Measurements from ENCODE around the gene SLFNL1.

Gene SLFNL1

GRCh38 chr1:41015281-41015896 is 6.1 kb downstream of the SLFNL1 start:
- Histone ChIP-seq H3K4me2 (ENCODE audit: low read length) (no peak overlapping the region), H3K23ac (ENCODE audit: low read length) (no peak overlapping the region), H3K79me1 (ENCODE audit: low read length) (no peaks in the 10 kb centered on the region), H3K27ac (ENCODE audit: low read depth, low read length) (no peak overlapping the region), H3K4me3 (ENCODE audit: low read length) (no peak overlapping the region), H3K56ac (ENCODE audit: low read length) (no peak overlapping the region), H3K27me3 (ENCODE audit: insufficient read depth, low read length, poor library complexity) (no peaks in the 10 kb centered on the region), H3K36me3 (ENCODE audit: control insufficient read depth, insufficient read depth, low read length) (peaks cover 16% of the 10 kb centered on the region), H3K9ac (ENCODE audit: low read length) (no peak overlapping the region), H3K4ac (ENCODE audit: low read depth, low read length) (no peak overlapping the region), H3K79me2 (ENCODE audit: control insufficient read depth, insufficient read depth, low read length) (no peaks in the 10 kb centered on the region), H4K5ac (ENCODE audit: low read length) (no peak overlapping the region), H2BK15ac (replicated peaks; ENCODE audit: low read depth) (no peak overlapping the region), H3K4me1 (ENCODE audit: control insufficient read depth, low read depth, low read length) (no peaks in the 10 kb centered on the region), H2AK5ac (ENCODE audit: low read length) (no peak overlapping the region), H3K18ac (ENCODE audit: low read length) (no peak overlapping the region), H2BK120ac (ENCODE audit: low read depth, low read length) (no peak overlapping the region), H4K8ac (ENCODE audit: low read depth, low read length) (no peak overlapping the region), H2BK5ac (ENCODE audit: low read length) (no peak overlapping the region)
- no peak for DNase-seq
- no CpG with 5 or more reads among the region's 5 CpGs for WGBS (ENCODE audit: extremely low coverage, insufficient coverage, low lambda C conversion rate)

GRCh38 chr1:41014871-41015270 is 6.7 kb downstream of the SLFNL1 start:
- no peaks in the 10 kb centered on the region for H3K79me2 ChIP-seq (ENCODE audit: control insufficient read depth, insufficient read depth, low read length)
- no peak overlapping the region for H3K56ac ChIP-seq (ENCODE audit: low read length)
- no peak overlapping the region for H2AK5ac ChIP-seq (ENCODE audit: low read length)
- H2BK120ac ChIP-seq (ENCODE audit: low read depth, low read length) = no peak overlapping the region
- no peak overlapping the region for H3K4me3 ChIP-seq (ENCODE audit: low read length)
- H2BK5ac ChIP-seq (ENCODE audit: low read length) = no peak overlapping the region
- no peaks in the 10 kb centered on the region for H3K27me3 ChIP-seq (ENCODE audit: insufficient read depth, low read length, poor library complexity)
- H3K23ac ChIP-seq (ENCODE audit: low read length) = no peak overlapping the region
- H3K4ac ChIP-seq (ENCODE audit: low read depth, low read length) = no peak overlapping the region
- H3K4me2 ChIP-seq (ENCODE audit: low read length) = no peak overlapping the region
- H3K18ac ChIP-seq (ENCODE audit: low read length) = no peak overlapping the region
- no peak for DNase-seq
- H2BK15ac ChIP-seq (replicated peaks; ENCODE audit: low read depth) = no peak overlapping the region
- H3K9ac ChIP-seq (ENCODE audit: low read length) = no peak overlapping the region
- no peaks in the 10 kb centered on the region for H3K79me1 ChIP-seq (ENCODE audit: low read length)
- H3K36me3 ChIP-seq (ENCODE audit: control insufficient read depth, insufficient read depth, low read length) = peaks cover 17% of the 10 kb centered on the region
- H3K4me1 ChIP-seq (ENCODE audit: control insufficient read depth, low read depth, low read length) = no peaks in the 10 kb centered on the region
- no peak overlapping the region for H4K5ac ChIP-seq (ENCODE audit: low read length)
- WGBS (ENCODE audit: extremely low coverage, insufficient coverage, low lambda C conversion rate) = no CpG with 5 or more reads among the region's 8 CpGs
- no peak overlapping the region for H4K8ac ChIP-seq (ENCODE audit: low read depth, low read length)
- H3K27ac ChIP-seq (ENCODE audit: low read depth, low read length) = no peak overlapping the region

GRCh38 chr1:41013796-41014195 is 7.7 kb downstream of the SLFNL1 start:
- Histone ChIP-seq H2BK5ac (ENCODE audit: low read length) (no peak overlapping the region), H2BK15ac (replicated peaks; ENCODE audit: low read depth) (no peak overlapping the region), H3K4me2 (ENCODE audit: low read length) (no peak overlapping the region), H2AK5ac (ENCODE audit: low read length) (no peak overlapping the region), H3K27me3 (ENCODE audit: insufficient read depth, low read length, poor library complexity) (no peaks in the 10 kb centered on the region), H4K5ac (ENCODE audit: low read length) (no peak overlapping the region), H3K36me3 (ENCODE audit: control insufficient read depth, insufficient read depth, low read length) (peaks cover 21% of the 10 kb centered on the region), H3K9ac (ENCODE audit: low read length) (no peak overlapping the region), H3K4me1 (ENCODE audit: control insufficient read depth, low read depth, low read length) (no peaks in the 10 kb centered on the region), H2BK120ac (ENCODE audit: low read depth, low read length) (no peak overlapping the region), H3K79me1 (ENCODE audit: low read length) (no peaks in the 10 kb centered on the region), H3K23ac (ENCODE audit: low read length) (no peak overlapping the region), H3K56ac (ENCODE audit: low read length) (no peak overlapping the region), H3K27ac (ENCODE audit: low read depth, low read length) (no peak overlapping the region), H3K4ac (ENCODE audit: low read depth, low read length) (no peak overlapping the region), H3K79me2 (ENCODE audit: control insufficient read depth, insufficient read depth, low read length) (no peaks in the 10 kb centered on the region), H4K8ac (ENCODE audit: low read depth, low read length) (no peak overlapping the region), H3K4me3 (ENCODE audit: low read length) (no peak overlapping the region), H3K18ac (ENCODE audit: low read length) (no peak overlapping the region)
- no CpG with 5 or more reads among the region's 7 CpGs for WGBS (ENCODE audit: extremely low coverage, insufficient coverage, low lambda C conversion rate)
- DNase-seq = no peak

- Histone ChIP-seq H4K8ac (ENCODE audit: low read depth, low read length) (no peak overlapping the region), H3K79me1 (ENCODE audit: low read length) (no peaks in the 10 kb centered on the region), H3K27me3 (ENCODE audit: insufficient read depth, low read length, poor library complexity) (no peaks in the 10 kb centered on the region), H3K79me2 (ENCODE audit: control insufficient read depth, insufficient read depth, low read length) (no peaks in the 10 kb centered on the region), H4K5ac (ENCODE audit: low read length) (no peak overlapping the region), H2BK120ac (ENCODE audit: low read depth, low read length) (no peak overlapping the region), H3K23ac (ENCODE audit: low read length) (no peak overlapping the region), H3K27ac (ENCODE audit: low read depth, low read length) (no peak overlapping the region), H3K36me3 (ENCODE audit: control insufficient read depth, insufficient read depth, low read length) (peaks cover 27% of the 10 kb centered on the region), H3K4me1 (ENCODE audit: control insufficient read depth, low read depth, low read length) (no peaks in the 10 kb centered on the region), H2AK5ac (ENCODE audit: low read length) (no peak overlapping the region), H3K18ac (ENCODE audit: low read length) (no peak overlapping the region), H3K9ac (ENCODE audit: low read length) (no peak overlapping the region), H3K4me2 (ENCODE audit: low read length) (no peak overlapping the region), H2BK5ac (ENCODE audit: low read length) (no peak overlapping the region), H3K56ac (ENCODE audit: low read length) (no peak overlapping the region), H3K4me3 (ENCODE audit: low read length) (no peak overlapping the region), H2BK15ac (replicated peaks; ENCODE audit: low read depth) (no peak overlapping the region), H3K4ac (ENCODE audit: low read depth, low read length) (no peak overlapping the region)
- no CpG with 5 or more reads among the region's 6 CpGs for WGBS (ENCODE audit: extremely low coverage, insufficient coverage, low lambda C conversion rate)
- DNase-seq = no peak
Measured at GRCh38 chr1:41013024-41013423, 8.5 kb downstream of the SLFNL1 start.

GRCh38 chr1:41010345-41010744 is 11.2 kb downstream of the SLFNL1 start:
- Histone ChIP-seq H3K4ac (ENCODE audit: low read depth, low read length) (no peak overlapping the region), H2BK120ac (ENCODE audit: low read depth, low read length) (no peak overlapping the region), H2AK5ac (ENCODE audit: low read length) (no peak overlapping the region), H4K5ac (ENCODE audit: low read length) (no peak overlapping the region), H3K56ac (ENCODE audit: low read length) (no peak overlapping the region), H3K23ac (ENCODE audit: low read length) (no peak overlapping the region), H3K79me1 (ENCODE audit: low read length) (peaks cover 2% of the 10 kb centered on the region), H3K4me1 (ENCODE audit: control insufficient read depth, low read depth, low read length) (no peaks in the 10 kb centered on the region), H3K79me2 (ENCODE audit: control insufficient read depth, insufficient read depth, low read length) (no peaks in the 10 kb centered on the region), H3K36me3 (ENCODE audit: control insufficient read depth, insufficient read depth, low read length) (peaks cover 32% of the 10 kb centered on the region), H3K9ac (ENCODE audit: low read length) (no peak overlapping the region), H3K4me2 (ENCODE audit: low read length) (no peak overlapping the region), H4K8ac (ENCODE audit: low read depth, low read length) (no peak overlapping the region), H2BK5ac (ENCODE audit: low read length) (no peak overlapping the region), H2BK15ac (replicated peaks; ENCODE audit: low read depth) (no peak overlapping the region), H3K18ac (ENCODE audit: low read length) (no peak overlapping the region), H3K4me3 (ENCODE audit: low read length) (no peak overlapping the region), H3K27me3 (ENCODE audit: insufficient read depth, low read length, poor library complexity) (no peaks in the 10 kb centered on the region), H3K27ac (ENCODE audit: low read depth, low read length) (no peak overlapping the region)
- WGBS (ENCODE audit: extremely low coverage, insufficient coverage, low lambda C conversion rate) = no CpG with 5 or more reads among the region's 1 CpG
- no peak for DNase-seq

- Histone ChIP-seq H2BK15ac (replicated peaks; ENCODE audit: low read depth) (no peak overlapping the region), H2AK5ac (ENCODE audit: low read length) (no peak overlapping the region), H3K4me3 (ENCODE audit: low read length) (no peak overlapping the region), H3K4ac (ENCODE audit: low read depth, low read length) (no peak overlapping the region), H3K79me2 (ENCODE audit: control insufficient read depth, insufficient read depth, low read length) (no peaks in the 10 kb centered on the region), H2BK120ac (ENCODE audit: low read depth, low read length) (no peak overlapping the region), H4K5ac (ENCODE audit: low read length) (no peak overlapping the region), H3K4me1 (ENCODE audit: control insufficient read depth, low read depth, low read length) (no peaks in the 10 kb centered on the region), H3K4me2 (ENCODE audit: low read length) (no peak overlapping the region), H3K56ac (ENCODE audit: low read length) (no peak overlapping the region), H3K27me3 (ENCODE audit: insufficient read depth, low read length, poor library complexity) (no peaks in the 10 kb centered on the region), H3K27ac (ENCODE audit: low read depth, low read length) (no peak overlapping the region), H2BK5ac (ENCODE audit: low read length) (no peak overlapping the region), H3K9ac (ENCODE audit: low read length) (no peak overlapping the region), H3K23ac (ENCODE audit: low read length) (no peak overlapping the region), H3K79me1 (ENCODE audit: low read length) (peaks cover 2% of the 10 kb centered on the region), H4K8ac (ENCODE audit: low read depth, low read length) (no peak overlapping the region), H3K18ac (ENCODE audit: low read length) (no peak overlapping the region), H3K36me3 (ENCODE audit: control insufficient read depth, insufficient read depth, low read length) (peaks cover 32% of the 10 kb centered on the region)
- no peak for DNase-seq
- WGBS (ENCODE audit: extremely low coverage, insufficient coverage, low lambda C conversion rate) = no CpG with 5 or more reads among the region's 8 CpGs
Measured at GRCh38 chr1:41009466-41009865, 12.1 kb downstream of the SLFNL1 start.
